SJCRH30 (cell line): ENCODE measurements around the gene CACNA1D. TPM values are rescaled to one million over a fixed set of nuclear protein-coding genes. Genes with fewer than 3 reads are reported as not detected.

ENCODE experiments used
- total RNA-seq: library from RNA; depleted of rRNA; stranded (reverse); fragments of >200 nt; shearing (Covaris generic); gene quantifications from 2 replicates; pipeline ENCODE4 v1.2.3, GENCODE V29; 2014; rRNA removed

The CACNA1D gene
- total RNA-seq, 1 experiment from 2014 or later: not detected

Other genes starting within 250 kb of the CACNA1D start
- gene TKT, start 238.6 kb upstream of the CACNA1D start, total RNA-seq: 254 and 257 TPM in 2 replicates
- gene DCP1A, start 147.1 kb upstream of the CACNA1D start, total RNA-seq: 15.4 and 17.4 TPM in 2 replicates